Cerebellar cortex (tissue), 1 donor: ENCODE measurements around the gene EXOC6.

Experiments used
- DNase-seq: peaks from one replicate; pipeline ENCODE4 v3.0.0-alpha.2; 2015; ENCODE audit warnings: low spot score

EXOC6 gene

DNA sequence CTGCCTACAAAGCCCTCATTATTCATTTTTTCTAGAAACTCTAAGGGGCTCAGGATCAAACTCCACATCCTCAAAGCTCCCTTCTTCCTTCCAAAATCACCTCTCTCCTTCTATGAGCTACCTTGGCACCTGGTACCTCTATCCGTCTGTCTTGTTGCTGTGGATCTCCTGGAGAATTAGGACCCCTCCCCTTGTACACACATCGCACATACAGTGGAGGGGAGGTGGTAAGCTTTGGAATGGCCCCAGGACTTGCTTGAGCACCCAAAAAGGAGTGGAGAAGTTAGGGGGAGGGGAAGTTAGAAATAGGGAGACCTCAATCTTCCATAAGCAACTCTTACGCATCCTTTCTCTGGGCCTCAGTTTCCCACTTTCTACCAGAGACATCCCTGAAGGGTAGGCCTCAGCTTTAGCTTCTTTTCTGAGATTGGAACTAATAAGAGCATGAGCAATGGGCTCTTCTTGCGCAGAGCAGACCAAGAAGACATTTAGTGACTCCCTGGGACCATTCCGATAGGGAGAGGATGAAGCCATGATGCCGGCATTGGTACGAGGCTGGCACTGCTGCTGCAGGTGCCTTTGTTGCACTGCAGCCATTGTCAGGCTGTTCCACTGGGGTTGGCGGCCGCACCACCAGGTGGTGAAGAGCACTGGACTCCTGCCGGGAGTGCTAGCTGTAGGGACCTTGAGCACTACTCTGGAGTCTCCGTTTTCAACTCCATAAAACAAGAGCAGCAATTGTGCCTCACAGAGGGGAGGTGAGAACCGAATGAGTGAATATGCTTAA, 216.7 kb downstream of the EXOC6 start:
- DNase-seq, result no peak

DNA sequence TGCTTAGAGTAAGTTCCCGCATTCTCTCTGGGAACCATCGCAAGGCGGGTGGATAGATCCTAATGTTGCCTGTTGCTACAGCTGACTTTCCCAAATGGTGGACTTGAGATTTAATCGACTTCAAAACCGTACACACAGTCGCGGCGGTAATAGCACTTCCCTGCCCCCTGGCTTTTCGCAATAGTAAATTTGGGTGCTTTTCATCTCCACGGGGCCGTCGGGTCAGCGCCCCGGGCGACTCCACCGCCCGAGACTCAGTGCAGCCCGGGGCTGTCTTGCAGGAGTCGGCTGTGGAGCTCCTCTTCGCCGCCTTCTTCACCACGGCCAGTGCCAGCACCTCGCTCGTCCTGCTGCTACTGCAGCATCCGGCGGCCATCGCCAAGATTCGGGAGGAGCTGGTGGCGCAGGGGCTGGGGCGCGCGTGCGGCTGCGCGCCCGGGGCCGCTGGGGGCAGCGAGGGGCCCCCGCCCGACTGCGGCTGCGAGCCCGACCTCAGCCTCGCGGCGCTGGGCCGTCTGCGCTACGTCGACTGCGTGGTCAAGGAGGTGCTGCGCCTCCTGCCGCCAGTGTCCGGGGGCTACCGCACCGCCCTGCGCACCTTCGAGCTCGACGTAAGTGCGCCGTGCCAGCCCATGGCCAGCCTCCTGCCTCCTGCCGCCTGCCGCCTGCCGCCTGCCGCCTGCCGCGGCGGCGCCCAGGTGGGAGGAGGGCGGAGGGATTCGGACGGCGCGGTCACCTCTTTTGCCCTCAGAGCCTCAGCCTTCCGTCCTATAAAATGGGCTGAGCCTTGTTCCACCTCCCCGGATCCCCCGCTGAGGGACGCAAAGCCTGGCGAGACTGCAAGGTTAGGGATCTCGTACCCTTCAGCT, 217.6 kb downstream of the EXOC6 start:
- DNase-seq, result no peak

DNA sequence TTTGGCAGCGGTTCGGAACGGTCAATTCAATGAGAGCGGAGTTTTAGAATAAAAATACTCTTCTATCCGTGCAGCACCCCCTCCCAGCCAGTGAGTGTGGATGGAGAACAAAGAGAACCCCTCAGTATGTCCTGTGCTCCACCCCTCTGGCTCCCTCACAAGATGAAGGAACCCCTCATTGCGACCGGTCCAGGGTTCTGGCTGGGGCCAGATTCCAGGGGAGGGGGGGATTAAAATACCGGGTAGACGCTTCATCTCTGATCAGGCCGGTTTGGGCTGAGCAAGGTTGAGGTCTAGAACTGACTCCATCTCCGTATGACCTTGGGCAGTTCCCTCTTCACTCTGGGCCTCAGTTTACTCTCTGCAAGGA, 218.2 kb downstream of the EXOC6 start:
- DNase-seq, result no peak

DNA sequence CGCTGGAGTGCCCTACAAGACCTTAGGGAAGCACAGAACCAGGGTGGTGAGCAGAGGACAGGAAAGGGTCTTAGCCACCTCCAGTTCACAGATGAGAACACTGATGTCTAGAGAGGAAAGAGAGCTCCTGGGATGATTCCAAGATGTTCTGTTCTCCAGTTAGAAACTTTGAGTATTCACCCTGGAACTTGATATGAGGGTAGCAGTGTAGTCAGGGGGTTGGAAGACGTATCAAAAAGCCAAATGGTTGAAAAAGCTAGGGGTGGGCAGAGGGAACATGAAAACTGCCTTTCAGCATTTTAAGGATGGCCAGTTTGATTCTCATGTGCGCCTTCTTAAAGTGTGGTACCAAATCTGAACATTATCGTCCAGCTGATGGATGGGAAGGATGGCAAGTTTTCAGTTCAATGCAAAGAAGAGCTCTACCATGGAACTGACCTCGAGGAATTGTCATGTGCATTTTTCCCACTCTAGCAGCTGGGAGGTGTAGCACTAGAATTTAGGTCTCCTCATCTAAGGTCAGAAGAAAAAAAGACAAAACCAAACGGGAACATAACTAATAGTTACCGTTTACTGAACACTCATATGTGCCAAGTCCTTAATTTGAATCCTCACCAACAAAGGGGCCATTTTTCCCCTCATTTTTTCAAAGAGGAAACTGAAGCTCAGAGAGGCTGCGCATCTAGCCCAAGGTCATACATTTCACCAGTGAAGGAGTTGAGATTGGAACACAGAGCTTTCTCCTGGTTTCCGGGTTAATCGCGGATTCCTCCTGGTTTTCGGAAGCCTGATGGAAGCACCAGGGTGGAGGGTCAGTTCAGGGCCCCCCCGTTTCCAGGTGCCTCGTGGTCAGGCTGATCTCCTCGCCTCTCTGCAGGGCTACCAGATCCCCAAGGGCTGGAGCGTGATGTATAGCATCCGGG, 219.4 kb downstream of the EXOC6 start:
- DNase-seq, result no peak

DNA sequence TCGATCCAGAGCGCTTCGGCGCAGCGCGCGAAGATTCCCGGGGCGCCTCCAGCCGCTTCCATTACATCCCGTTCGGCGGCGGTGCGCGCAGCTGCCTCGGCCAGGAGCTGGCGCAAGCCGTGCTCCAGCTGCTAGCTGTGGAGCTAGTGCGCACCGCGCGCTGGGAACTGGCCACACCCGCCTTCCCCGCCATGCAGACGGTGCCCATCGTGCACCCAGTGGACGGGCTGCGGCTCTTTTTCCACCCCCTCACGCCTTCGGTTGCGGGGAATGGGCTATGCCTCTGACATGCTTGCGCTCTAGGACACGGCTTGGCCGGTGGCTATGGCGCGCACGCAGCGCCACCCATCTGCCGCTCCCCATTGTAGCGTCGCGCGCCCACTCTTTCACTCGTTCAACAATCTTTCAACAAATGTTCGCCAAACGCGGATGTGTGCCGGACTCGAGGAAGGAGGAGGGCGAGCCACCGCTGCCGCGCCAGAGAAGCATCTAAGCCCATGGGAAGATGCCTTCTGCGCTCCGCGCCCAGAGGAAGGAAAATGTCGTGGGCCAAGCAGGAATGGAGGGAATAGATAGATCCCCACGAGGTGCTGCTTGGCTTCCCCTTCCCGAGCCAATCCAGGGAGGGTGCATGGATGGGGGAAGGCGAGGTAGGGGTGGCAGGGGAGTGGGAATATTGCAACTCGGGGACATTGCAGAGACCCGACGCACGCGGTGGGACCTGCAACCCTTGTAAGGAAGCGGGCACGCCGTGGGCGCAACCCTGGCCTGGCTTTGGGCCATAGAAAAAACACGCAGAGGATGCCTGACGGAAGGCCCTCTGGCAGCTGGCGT, 220.3 kb downstream of the EXOC6 start:
- DNase-seq, result no peak

DNA sequence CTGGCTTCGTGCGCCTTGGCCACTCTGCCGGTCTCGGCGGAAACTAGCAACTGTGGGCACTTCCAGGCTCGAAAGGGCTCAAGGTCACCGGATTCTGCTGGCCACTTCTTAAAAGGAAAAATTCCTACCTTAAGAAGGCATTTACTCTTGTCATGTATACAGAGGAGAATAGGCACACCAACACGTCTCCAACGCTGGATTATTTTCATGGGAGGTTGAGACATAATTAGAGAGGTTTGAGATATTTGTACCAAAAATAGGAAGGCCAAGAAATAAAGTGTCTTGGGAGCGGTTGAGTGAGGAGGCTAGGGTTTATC, 220.9 kb downstream of the EXOC6 start:
- DNase-seq, result no peak

DNA sequence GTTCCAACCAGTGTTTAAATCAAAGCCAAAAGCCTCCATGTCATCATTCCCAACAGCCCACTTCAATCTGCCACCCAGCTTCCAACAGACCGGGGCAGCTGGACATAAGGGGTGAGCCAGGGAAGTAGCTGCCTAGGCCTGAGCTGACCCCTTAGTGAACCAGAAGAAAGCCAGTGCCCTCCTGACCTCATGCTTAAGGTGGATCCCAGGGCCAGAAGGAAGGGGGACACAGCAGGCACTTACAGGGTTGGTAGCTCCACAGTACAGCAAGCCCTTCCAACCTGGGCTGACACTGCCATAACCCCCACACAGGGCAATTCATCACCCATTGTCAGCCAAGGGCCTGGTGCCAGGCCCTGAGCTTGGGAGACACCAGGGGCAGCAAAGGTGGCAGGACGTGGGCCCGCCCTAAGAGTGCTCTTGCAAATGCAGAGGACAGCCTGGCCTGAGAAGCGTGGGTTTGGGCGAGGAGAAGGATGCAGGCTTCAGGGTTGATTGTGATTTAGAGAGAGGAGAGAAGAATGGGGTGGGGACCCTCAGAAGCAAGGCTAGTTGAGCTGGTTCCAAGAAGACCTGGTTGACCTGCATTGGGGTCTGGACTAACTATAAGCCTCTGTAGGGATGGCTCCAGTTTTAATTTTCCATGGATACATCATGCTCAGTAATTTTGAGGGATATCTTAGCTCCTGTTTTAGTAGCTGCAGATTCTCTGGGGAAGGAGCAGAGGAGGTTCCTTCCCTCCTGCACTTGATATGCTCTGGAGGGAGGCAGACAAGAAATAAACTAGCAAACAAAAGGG, 222.3 kb downstream of the EXOC6 start:
- DNase-seq, result no peak

DNA sequence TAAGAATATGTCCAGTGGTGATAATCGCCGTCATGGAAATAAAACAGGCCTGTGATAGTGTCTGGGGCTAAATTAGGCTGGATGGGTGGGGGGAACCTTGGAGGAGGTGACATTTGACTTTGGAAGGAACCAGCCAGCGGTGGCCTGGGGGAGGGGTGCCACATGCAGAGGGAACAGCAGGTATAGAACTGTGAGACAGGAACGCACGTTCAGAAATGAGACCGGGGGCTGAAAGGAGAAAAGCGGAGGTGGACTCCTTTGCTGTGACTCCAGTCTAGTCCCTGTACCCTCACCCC, 222.8 kb downstream of the EXOC6 start:
- DNase-seq, result no peak

DNA sequence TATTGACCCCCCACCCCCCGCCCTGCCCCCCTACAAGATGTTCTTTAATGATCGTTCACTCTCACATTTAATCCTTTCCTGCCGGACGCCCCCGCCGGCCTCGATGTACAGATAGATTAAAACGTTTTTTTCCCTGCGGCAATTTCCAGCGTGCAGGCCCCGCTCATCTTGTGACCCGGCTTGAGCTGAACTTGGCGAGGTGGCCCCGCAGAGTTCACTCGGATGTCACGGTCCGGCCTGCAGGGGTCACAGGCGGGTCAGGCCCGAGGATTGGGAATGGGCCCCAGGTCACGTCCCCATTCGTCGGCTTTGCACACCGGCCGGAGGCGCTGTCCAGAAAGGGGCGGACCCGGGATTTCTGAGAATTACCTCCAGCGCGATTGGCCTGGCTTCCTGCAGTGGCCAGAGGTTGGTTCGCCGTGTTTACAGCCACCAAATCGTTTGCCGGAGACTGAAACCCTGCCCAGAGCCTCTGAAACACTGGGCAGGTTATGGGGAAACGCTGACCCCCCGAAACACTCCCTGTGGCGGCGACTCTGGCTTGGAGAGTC, 223.4 kb downstream of the EXOC6 start:
- no peak for DNase-seq

DNA sequence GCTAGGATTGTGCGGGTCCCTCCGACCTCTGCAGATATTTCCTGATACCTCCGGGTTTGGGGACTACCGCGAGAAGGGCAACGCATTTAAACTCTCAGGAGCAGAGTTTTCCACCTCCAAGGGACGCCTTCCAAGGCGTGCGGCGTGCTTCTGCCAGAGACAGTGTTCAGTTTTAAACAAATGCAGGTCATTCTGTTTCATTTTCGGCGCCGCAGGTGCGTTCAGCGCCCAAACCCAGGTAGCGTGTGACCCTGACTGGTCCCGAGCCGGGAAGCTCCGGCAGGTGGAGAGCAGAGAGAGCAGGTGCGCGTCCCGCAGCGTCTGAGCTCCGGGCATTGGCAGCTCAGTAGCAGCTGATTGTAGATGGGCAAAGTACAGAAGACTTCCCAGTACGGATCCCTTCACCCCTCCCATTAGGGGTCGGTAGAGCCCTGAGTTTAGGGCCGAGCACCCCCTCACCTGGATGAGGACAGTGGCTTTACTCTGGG, 223.9 kb downstream of the EXOC6 start:
- no peak for DNase-seq

DNA sequence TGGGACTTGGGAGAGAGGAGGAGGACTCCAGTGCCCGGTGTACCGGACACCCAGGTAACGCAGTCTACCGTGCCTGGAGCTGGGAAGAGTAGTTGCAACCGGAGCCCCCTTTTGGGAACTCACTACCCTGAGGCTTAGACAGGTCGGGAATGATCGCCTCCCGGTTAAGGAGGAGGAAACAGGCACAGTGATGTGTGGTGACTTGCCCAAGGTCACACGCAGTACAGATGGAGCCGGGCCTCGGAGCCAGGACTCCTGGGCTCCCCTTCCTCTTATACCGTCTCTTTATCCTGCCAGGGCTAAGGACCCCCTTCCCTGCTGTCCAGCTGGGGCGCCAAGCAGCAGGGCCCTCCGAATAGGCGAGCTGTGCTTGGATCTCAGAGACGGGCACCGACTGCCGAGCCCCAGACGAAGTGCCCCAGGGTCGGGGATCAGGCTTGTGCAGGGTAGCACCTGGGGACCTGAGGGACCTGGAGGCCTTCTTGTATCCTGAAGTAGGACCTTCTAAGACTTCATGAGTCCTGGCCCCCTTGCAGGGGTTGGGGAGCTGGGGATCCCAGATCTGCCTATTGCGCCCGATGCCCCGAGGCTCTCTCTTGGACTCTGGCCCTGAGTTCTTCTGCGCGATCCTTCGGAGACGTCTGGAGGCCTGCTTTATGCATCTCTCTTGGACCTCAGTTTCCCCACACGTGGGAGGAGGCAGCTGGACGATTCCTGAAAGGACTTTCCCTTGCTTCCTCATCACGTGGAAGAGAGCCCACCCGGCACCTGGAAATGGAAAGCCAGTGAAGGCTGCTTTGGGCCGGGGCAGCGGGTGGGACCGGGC, 224.6 kb downstream of the EXOC6 start:
- DNase-seq, result no peak

DNA sequence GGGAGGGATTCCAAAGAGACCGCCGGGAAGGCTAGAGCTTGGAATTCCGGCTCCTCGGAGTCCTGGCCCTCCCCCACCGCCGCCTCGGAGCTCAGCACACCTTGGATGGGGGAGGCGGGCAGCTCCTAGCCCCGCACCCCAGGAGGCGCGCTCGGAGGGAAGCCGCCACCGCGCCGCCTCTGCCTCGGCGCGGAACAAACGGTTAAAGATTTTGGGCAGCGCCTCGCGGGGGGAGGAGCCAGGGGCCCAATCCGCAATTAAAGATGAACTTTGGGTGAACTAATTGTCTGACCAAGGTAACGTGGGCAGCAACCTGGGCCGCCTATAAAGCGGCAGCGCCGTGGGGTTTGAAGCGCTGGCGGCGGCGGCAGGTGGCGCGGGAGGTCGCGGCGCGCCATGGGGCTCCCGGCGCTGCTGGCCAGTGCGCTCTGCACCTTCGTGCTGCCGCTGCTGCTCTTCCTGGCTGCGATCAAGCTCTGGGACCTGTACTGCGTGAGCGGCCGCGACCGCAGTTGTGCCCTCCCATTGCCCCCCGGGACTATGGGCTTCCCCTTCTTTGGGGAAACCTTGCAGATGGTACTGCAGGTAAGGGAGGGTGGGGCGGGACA, 225.3 kb downstream of the EXOC6 start, which contains the start of gene CYP26A1:
Gene CYP26A1, plus strand, starts transcription at position 355 of the 608 bp plus-strand sequence. Its CDS starts 42 bp downstream, at position 397.
- no peak for DNase-seq

DNA sequence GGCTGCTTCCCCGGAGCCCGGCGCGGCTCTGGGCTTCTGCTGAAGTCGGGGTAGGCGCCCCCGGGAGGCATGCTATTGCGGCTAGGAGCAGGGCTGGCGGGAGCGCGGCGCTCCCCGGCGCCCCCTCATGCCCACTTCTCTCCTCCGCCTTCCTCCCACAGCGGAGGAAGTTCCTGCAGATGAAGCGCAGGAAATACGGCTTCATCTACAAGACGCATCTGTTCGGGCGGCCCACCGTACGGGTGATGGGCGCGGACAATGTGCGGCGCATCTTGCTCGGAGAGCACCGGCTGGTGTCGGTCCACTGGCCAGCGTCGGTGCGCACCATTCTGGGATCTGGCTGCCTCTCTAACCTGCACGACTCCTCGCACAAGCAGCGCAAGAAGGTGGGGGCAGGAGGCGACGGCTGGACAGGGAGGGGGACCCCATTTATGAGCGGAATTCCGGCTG, 225.9 kb downstream of the EXOC6 start:
- DNase-seq, result no peak

DNA sequence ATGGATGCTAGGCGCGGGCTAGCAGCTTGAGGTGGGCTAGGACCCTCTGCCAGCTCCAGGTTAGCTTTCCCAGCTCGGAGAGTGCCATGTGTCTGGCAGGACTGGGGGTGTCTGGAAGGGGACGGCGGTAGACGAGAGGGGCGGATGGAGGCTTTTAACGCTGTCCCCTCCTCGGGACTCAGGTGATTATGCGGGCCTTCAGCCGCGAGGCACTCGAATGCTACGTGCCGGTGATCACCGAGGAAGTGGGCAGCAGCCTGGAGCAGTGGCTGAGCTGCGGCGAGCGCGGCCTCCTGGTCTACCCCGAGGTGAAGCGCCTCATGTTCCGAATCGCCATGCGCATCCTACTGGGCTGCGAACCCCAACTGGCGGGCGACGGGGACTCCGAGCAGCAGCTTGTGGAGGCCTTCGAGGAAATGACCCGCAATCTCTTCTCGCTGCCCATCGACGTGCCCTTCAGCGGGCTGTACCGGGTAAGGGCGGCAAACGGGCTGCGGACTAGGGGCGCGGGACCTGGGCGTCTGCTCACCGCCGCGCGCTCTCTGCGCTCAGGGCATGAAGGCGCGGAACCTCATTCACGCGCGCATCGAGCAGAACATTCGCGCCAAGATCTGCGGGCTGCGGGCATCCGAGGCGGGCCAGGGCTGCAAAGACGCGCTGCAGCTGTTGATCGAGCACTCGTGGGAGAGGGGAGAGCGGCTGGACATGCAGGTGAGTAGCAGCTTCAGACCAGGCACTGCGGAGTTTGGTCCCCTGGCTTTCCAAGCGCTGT, 226.5 kb downstream of the EXOC6 start:
- no peak for DNase-seq

DNA sequence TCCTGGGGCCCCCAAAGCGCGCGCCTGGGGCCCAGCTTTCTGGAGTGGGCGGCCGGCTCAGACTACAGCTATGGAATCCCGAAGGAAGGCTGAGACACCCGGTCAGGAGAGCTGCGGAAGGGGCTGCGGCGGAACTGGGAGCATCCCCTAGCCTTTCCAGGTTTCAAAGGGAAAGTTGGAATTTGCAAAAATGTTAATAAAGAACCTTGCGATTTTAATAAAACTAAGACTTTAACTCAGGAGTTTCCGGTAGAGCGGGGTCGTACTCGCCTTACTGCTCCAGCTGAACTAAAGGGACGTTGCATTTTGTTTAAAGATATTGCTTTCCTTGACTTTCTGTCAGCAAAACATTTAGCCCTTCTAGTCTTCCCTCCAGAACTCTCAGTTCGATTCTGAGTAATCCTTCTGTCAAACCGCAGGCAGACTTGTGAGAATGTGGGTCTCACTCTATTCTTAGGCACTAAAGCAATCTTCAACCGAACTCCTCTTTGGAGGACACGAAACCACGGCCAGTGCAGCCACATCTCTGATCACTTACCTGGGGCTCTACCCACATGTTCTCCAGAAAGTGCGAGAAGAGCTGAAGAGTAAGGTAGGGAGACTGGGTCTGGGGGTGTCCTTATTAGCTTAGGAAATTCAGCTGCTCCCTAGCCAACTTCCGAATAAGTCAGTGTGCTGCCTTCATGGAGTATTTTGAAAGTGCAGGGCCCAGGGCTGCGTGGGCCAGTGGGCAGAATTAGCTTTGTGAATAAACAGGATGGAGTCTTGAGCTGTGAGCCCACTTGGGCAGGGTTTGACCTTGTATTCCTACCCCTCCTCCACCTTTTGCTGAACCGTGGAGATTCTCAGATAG, 227.3 kb downstream of the EXOC6 start:
- DNase-seq, result no peak

DNA sequence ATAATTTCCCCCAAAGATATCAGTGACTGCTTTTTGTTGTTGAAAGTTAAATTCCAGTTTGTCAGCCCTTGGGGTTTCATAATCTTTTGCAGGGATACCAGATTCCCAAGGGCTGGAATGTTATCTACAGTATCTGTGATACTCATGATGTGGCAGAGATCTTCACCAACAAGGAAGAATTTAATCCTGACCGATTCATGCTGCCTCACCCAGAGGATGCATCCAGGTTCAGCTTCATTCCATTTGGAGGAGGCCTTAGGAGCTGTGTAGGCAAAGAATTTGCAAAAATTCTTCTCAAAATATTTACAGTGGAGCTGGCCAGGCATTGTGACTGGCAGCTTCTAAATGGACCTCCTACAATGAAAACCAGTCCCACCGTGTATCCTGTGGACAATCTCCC, 228.6 kb downstream of the EXOC6 start:
- no peak for DNase-seq

DNA sequence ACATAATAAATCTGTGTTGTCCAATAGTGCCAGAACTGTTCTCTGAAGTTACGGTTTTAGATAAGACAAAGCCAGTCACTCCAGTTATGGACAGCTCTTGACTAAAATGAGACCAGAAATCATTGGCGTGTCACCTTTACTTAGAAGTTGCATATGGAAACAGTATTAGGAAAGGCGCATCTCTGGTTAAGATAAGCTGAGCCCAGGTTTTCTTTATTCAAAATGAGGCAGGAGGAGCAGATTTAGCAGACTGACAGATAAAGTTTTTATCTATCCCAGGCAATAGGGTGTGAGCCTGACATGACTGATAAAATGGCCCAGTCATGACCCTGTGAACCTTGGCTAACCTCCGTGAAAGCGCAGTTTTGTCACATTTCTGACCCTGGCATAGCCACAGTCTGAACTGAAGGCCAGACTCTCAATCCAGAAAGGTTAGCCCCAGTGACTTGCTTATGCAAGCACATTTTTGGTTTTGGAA, 229.6 kb downstream of the EXOC6 start:
- DNase-seq, result no peak
